Measurements from ENCODE around the gene KCTD21. TPM values are rescaled to one million over a fixed set of nuclear protein-coding genes. Genes with fewer than 3 reads are reported as not detected.
"Not testable (repeated sequence)": the region's sequence is repeated elsewhere in the genome, so short reads cannot be mapped to it uniquely, and the experiment has no call there.

KCTD21 gene
- total RNA-seq, 1 experiment from 2014 or later = 4.1 TPM

- not testable (repeated sequence) for DNase-seq (ENCODE audit: low read depth)
Observed at GRCh38 chr11:78175862-78176261, 12.6 kb downstream of the KCTD21 start.

GRCh38 chr11:78171951-78172350 is 16.5 kb downstream of the KCTD21 start:
- no peak for DNase-seq (ENCODE audit: low read depth)

GRCh38 chr11:78170874-78171549 is 17.4 kb downstream of the KCTD21 start:
- DNase-seq (ENCODE audit: low read depth) = no peak

- DNase-seq (ENCODE audit: low read depth) = no peak
Observed at GRCh38 chr11:78170413-78170812, 18.0 kb downstream of the KCTD21 start.

- DNase-seq (ENCODE audit: low read depth) = peak; percentile 32
Observed at GRCh38 chr11:78168539-78169477, 19.6 kb downstream of the KCTD21 start.

GRCh38 chr11:78166855-78167469 is 21.5 kb downstream of the KCTD21 start:
- no peak for DNase-seq (ENCODE audit: low read depth)

- no peak for DNase-seq (ENCODE audit: low read depth)
Observed at GRCh38 chr11:78164471-78164870, 24.0 kb downstream of the KCTD21 start.

- no peak for DNase-seq (ENCODE audit: low read depth)
Observed at GRCh38 chr11:78163828-78164227, 24.6 kb downstream of the KCTD21 start.

GRCh38 chr11:78161962-78162371 is 26.5 kb downstream of the KCTD21 start:
- no peak for DNase-seq (ENCODE audit: low read depth)

GRCh38 chr11:78161346-78161745 is 27.1 kb downstream of the KCTD21 start:
- no peak for DNase-seq (ENCODE audit: low read depth)

GRCh38 chr11:78160557-78160956 is 27.9 kb downstream of the KCTD21 start:
- no peak for DNase-seq (ENCODE audit: low read depth)

GRCh38 chr11:78158987-78159652 is 29.3 kb downstream of the KCTD21 start:
- no peak for DNase-seq (ENCODE audit: low read depth)

GRCh38 chr11:78156127-78156844 is 32.1 kb downstream of the KCTD21 start:
- DNase-seq (ENCODE audit: low read depth) = no peak

GRCh38 chr11:78151804-78152203 is 36.6 kb downstream of the KCTD21 start:
- DNase-seq (ENCODE audit: low read depth) = no peak

- DNase-seq (ENCODE audit: low read depth) = no peak
Observed at GRCh38 chr11:78150754-78151153, 37.7 kb downstream of the KCTD21 start.

- no peak for DNase-seq (ENCODE audit: low read depth)
Observed at GRCh38 chr11:78150346-78150745, 38.1 kb downstream of the KCTD21 start.

GRCh38 chr11:78149646-78150045 is 38.8 kb downstream of the KCTD21 start:
- DNase-seq (ENCODE audit: low read depth) = no peak

GRCh38 chr11:78147807-78148206 is 40.6 kb downstream of the KCTD21 start:
- no peak for DNase-seq (ENCODE audit: low read depth)

GRCh38 chr11:78145511-78146025 is 42.9 kb downstream of the KCTD21 start:
- no peak for DNase-seq (ENCODE audit: low read depth)

GRCh38 chr11:78140392-78141077 is 47.9 kb downstream of the KCTD21 start:
- DNase-seq (ENCODE audit: low read depth) = no peak

All from Daoy (cell line).